ENCODE results near the gene CSF1. TPM values are rescaled to one million over a fixed set of nuclear protein-coding genes. Genes with fewer than 3 reads are reported as not detected.

Gene CSF1
- polyA plus RNA-seq, 2 of the 4 experiments (the other 2 are of a cell fraction): 35.1 to 36.3 TPM

DNA sequence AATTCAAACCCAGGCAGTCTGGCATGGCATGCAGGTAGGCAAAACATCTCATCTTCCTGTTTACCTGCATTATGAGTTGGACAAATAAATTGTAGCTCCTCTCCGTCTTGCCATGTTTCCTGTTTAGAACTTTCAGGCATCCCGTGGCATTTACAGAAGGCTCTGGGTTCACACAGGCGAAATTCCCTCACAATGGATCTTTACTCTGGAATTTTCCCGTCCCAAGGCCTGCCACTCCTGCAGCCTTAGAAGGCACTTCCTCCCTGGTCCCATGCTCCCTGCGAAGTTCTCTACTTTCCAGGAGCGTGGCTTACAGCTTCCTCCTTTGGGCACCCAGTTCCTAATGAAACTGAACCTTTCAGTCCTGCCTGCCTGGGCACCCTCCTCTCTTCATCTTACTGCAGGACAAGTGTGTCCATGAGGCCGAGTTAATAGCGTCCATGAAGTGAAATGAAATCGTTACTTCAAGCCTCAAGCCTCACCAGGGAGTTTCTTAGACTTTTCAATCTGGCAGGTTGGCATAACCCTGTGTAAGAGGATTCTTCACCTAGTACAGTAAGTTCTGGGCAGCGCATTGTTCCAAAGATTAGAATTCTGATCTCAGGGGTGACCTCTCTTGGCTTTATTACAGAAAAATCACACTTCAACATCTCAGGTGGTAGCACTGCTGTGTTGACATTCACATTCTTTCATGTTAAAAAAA, 37.1 kb downstream of the CSF1 start:
- ATAC-seq (peak; percentile 34 to 58; a peak in 4 of 6 replicates), FAIRE-seq (no peak), DNase-seq (ENCODE audit: low read depth in 1 of 2, low spot score in 1 of 2) (no peak)
- POLR2A ChIA-PET: no interaction called here
- no peak for TF ChIP-seq ZFP36 (IDR thresholded peaks at IDR 0.05; ENCODE audit: borderline replicate concordance, partially characterized antibody)
- no peak for TF ChIP-seq ZSCAN20 (CRISPR knock-in tag; IDR thresholded peaks at IDR 0.05)
- TF ChIP-seq JUNB (IDR thresholded peaks at IDR 0.05): no peak
- TF ChIP-seq BHLHE40 (IDR thresholded peaks at IDR 0.05; ENCODE audit: low read depth, low read length): no peak
- TF ChIP-seq KDM5A (IDR thresholded peaks at IDR 0.05): no peak
- TF ChIP-seq FOSL2 (IDR thresholded peaks at IDR 0.05): no peak
- no peak for TF ChIP-seq FOSL2 (CRISPR knock-in tag; IDR thresholded peaks at IDR 0.05)
- TF ChIP-seq ZC3H11A (IDR thresholded peaks at IDR 0.05): no peak
- TF ChIP-seq SMC3 (IDR thresholded peaks at IDR 0.05): no peak
- no peak for TF ChIP-seq TFCP2L1 (CRISPR knock-in tag; IDR thresholded peaks at IDR 0.05)
- TF ChIP-seq, protein P1, sequence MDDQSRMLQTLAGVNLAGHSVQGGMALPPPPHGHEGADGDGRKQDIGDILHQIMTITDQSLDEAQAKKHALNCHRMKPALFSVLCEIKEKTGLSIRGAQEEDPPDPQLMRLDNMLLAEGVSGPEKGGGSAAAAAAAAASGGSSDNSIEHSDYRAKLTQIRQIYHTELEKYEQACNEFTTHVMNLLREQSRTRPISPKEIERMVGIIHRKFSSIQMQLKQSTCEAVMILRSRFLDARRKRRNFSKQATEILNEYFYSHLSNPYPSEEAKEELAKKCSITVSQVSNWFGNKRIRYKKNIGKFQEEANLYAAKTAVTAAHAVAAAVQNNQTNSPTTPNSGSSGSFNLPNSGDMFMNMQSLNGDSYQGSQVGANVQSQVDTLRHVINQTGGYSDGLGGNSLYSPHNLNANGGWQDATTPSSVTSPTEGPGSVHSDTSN (IDR thresholded peaks at IDR 0.05): no peak
- no peak for TF ChIP-seq RFX5 (IDR thresholded peaks at IDR 0.05)
- TF ChIP-seq SREBF2 (IDR thresholded peaks at IDR 0.05): no peak
- CTCF ChIA-PET: interaction anchor here (0.7 to 7.5 kb wide), 5 partner anchors 12 to 171 kb away, joined by 3 to 38 read pairs (median 4); partner anchors contain the start of gene AHCYL1
- Histone ChIP-seq H3K27ac (peak overlapping the region; percentile 64 to 84), H3K9me3 (no peaks in the 10 kb centered on the region), H3K4me1 (peaks cover 32% of the 10 kb centered on the region), H3K4me2 (peak overlapping the region; percentile 29), H3K4me3 (no peak overlapping the region)
- 51% methylated on average over 10 of the region's 10 CpGs for WGBS (ENCODE audit: missing lambda C conversion rate)

DNA sequence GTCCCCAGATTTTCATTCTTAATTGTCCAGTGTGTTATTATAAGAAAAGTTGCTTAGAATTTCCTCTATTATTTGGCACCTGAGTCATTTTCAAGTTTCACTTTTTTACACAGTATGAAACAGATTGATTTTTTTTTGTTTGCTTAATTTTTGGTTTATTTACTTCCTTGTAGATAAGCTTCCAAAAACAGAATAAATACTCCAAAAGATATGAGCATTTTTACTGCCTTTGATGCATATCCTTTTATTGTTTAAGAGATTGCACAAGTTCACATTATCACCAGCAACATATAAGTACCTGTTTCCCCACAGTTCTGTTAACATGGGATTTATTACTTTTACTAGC, 37.6 kb downstream of the CSF1 start:
- DNase-seq (ENCODE audit: low read depth in 1 of 2, low spot score in 1 of 2) (no peak), FAIRE-seq (no peak), ATAC-seq (peak in 1 of 2 experiments; percentile 32; a peak in 2 of 6 replicates)
- ChIA-PET POLR2A (no interaction called here), CTCF (interaction anchor here (1.0 to 7.5 kb wide), 5 partner anchors 11 to 171 kb away, joined by 3 to 38 read pairs (median 4); partner anchors contain the start of gene AHCYL1)
- peaks cover 32% of the 10 kb centered on the region for H3K4me1 ChIP-seq
- H3K4me3 ChIP-seq: no peak overlapping the region
- H3K9me3 ChIP-seq: no peaks in the 10 kb centered on the region
- TF ChIP-seq GATA3 (IDR thresholded peaks at IDR 0.05; ENCODE audit: borderline replicate concordance) (peak; percentile 66), PHF8 (IDR thresholded peaks at IDR 0.05; ENCODE audit: borderline replicate concordance, low read depth) (no peak), CEBPB (IDR thresholded peaks at IDR 0.05) (peak; percentile 36 to 52; a peak in 2 of 4 replicates), NR3C1 (IDR thresholded peaks at IDR 0.05) (no peak), RAD21 (conservative IDR thresholded peaks at IDR 0.05 in 1 of 2, IDR thresholded peaks at IDR 0.05 in 1 of 2) (no peak), ZFP36 (IDR thresholded peaks at IDR 0.05; ENCODE audit: borderline replicate concordance, partially characterized antibody) (no peak)
- peak overlapping the region; percentile 64 to 84 for H3K27ac ChIP-seq
- peak overlapping the region; percentile 29 for H3K4me2 ChIP-seq

DNA sequence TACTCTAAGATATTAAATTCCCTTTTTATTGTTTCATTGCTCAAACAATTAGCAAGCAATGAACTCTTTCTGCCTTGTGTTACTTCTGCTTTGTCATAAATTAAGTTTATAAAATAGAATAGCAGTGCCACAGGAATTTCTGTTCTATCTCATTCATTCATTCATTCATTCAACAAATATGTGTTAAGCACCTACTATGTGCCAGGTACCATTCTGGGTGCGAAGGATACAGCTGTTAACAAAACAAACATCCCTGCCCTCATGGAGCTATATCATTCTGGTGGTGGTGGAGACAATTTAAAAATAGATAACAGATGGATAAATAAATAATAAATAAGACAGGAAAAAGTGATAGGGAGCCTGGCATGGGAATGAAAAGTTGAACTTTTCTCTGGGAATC, 39.4 kb downstream of the CSF1 start:
- 79% methylated on average over 1 of the region's 1 CpG for WGBS (ENCODE audit: missing lambda C conversion rate)
- POLR2A ChIA-PET: no interaction called here

More for the DNA sequence above, 39.4 kb downstream of the CSF1 start:
- no peak for ATAC-seq
- no peak for DNase-seq (ENCODE audit: low read depth in 1 of 2, low spot score in 1 of 2)
- TF ChIP-seq, protein P2, sequence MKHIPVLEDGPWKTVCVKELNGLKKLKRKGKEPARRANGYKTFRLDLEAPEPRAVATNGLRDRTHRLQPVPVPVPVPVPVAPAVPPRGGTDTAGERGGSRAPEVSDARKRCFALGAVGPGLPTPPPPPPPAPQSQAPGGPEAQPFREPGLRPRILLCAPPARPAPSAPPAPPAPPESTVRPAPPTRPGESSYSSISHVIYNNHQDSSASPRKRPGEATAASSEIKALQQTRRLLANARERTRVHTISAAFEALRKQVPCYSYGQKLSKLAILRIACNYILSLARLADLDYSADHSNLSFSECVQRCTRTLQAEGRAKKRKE (CRISPR knock-in tag; IDR thresholded peaks at IDR 0.05; ENCODE audit: low read depth): no peak
- TF ChIP-seq RAD21 (conservative IDR thresholded peaks at IDR 0.05 in 1 of 2, IDR thresholded peaks at IDR 0.05 in 1 of 2) (no peak), MAFK (IDR thresholded peaks at IDR 0.05; ENCODE audit: partially characterized antibody) (no peak), CHD4 (IDR thresholded peaks at IDR 0.05; ENCODE audit: borderline replicate concordance) (no peak), PHF8 (IDR thresholded peaks at IDR 0.05; ENCODE audit: borderline replicate concordance, low read depth) (no peak), MYC (IDR thresholded peaks at IDR 0.05; ENCODE audit: borderline replicate concordance, low read length) (no peak)
- no peak for FAIRE-seq
- Histone ChIP-seq H3K4me3 (no peak overlapping the region), H3K27ac (peak overlapping the region; percentile 53 to 79; a peak in 5 of 6 replicates), H3K4me2 (no peak overlapping the region), H3K9me3 (no peaks in the 10 kb centered on the region), H3K4me1 (peaks cover 38% of the 10 kb centered on the region)
- CTCF ChIA-PET: interaction anchor here (1.8 to 7.5 kb wide), 3 partner anchors 11 to 34 kb away, joined by 5 to 38 read pairs (median 8); partner anchors contain the start of gene AHCYL1

Measured in A549 (cell line).